Activated CD4-positive, alpha-beta T cell treated with anti-CD3 and anti-CD28 coated beads, Interleukin-2, amount 50 U/mL, for 4 hours (primary cell): ENCODE results near the gene DHDH.
"Not testable (repeated sequence)": the region's sequence is repeated elsewhere in the genome, so short reads cannot be mapped to it uniquely, and the experiment has no call there.

Source experiments
- DNase-seq, 2 experiments: peaks; one replicate each; pipeline ENCODE4 v3.0.0-alpha.2; 2020

DHDH gene

GRCh38 chr19:48933382-48933932 lies at the start of gene DHDH:
TSS of gene DHDH (plus strand) at chr19:48933699. CDS start at chr19:48933722, 23 bp downstream.
- DNase-seq: peak; percentile 75 to 76

- DNase-seq: no peak
Observed at GRCh38 chr19:48883726-48884125, 49.8 kb upstream of the DHDH start.

GRCh38 chr19:48887861-48888612 lies 45.5 kb upstream of the DHDH start:
- no peak for DNase-seq

GRCh38 chr19:48889496-48889895 lies 44.0 kb upstream of the DHDH start:
- not testable (repeated sequence) for DNase-seq

GRCh38 chr19:48890551-48890950 lies 42.9 kb upstream of the DHDH start:
- DNase-seq: no peak

GRCh38 chr19:48895226-48895625 lies 38.3 kb upstream of the DHDH start:
- DNase-seq: no peak

GRCh38 chr19:48896191-48896720 lies 37.2 kb upstream of the DHDH start:
- no peak for DNase-seq

GRCh38 chr19:48897181-48897580 lies 36.3 kb upstream of the DHDH start:
- no peak for DNase-seq

- not testable (repeated sequence) for DNase-seq
Observed at GRCh38 chr19:48899386-48899749, 34.1 kb upstream of the DHDH start.

- DNase-seq: peak; percentile 99 to 100
Observed at GRCh38 chr19:48899781-48900476, 33.6 kb upstream of the DHDH start, which contains the start of gene NUCB1. TSS of gene NUCB1 (plus strand) at chr19:48900312. CDS start at chr19:48900797, 485 bp downstream.

GRCh38 chr19:48900477-48901406 lies 32.8 kb upstream of the DHDH start:
- no peak for DNase-seq

- DNase-seq: not testable (repeated sequence)
Observed at GRCh38 chr19:48902291-48902690, 31.2 kb upstream of the DHDH start.

- not testable (repeated sequence) for DNase-seq
Observed at GRCh38 chr19:48903788-48904187, 29.7 kb upstream of the DHDH start.

- no peak for DNase-seq
Observed at GRCh38 chr19:48905664-48906063, 27.8 kb upstream of the DHDH start.

- no peak for DNase-seq
Observed at GRCh38 chr19:48906324-48906723, 27.2 kb upstream of the DHDH start.

- no peak for DNase-seq
Observed at GRCh38 chr19:48907671-48908070, 25.8 kb upstream of the DHDH start.

GRCh38 chr19:48909424-48910077 lies 23.9 kb upstream of the DHDH start:
- not testable (repeated sequence) for DNase-seq

- no peak for DNase-seq
Observed at GRCh38 chr19:48910803-48911202, 22.7 kb upstream of the DHDH start.

- DNase-seq: no peak
Observed at GRCh38 chr19:48913114-48913889, 20.2 kb upstream of the DHDH start.

GRCh38 chr19:48914181-48914580 lies 19.3 kb upstream of the DHDH start:
- no peak for DNase-seq

- DNase-seq: no peak
Observed at GRCh38 chr19:48915757-48916156, 17.7 kb upstream of the DHDH start.
